IMR-90 (cell line): Measurements from ENCODE around the gene UBE2C.

Experiments used
- BHLHE40 ChIP-seq: fragments of 150-350 bp; IDR thresholded peaks from 2 replicates; pipeline ENCODE4 v1.6.1; 2016; ENCODE audit warnings: mild to moderate bottlenecking, low read depth, low read length
- CEBPB ChIP-seq: IDR thresholded peaks from 2 replicates; pipeline ENCODE4 v1.6.1; 2012; ENCODE audit warnings: low read depth, low read length, improper control_type of control experiment
- MAFK ChIP-seq: IDR thresholded peaks from 2 replicates; pipeline ENCODE4 v1.6.1; 2012; ENCODE audit warnings: low read depth, low read length, improper control_type of control experiment
- MXI1 ChIP-seq: IDR thresholded peaks from 2 replicates; pipeline ENCODE4 v1.6.1; 2012; ENCODE audit warnings: low read depth, mild to moderate bottlenecking, low read length, moderate library complexity, borderline replicate concordance
- NFE2L2 ChIP-seq: fragments of 150-350 bp; IDR thresholded peaks from 2 replicates; pipeline ENCODE4 v1.6.1; 2016; ENCODE audit warnings: low read depth, mild to moderate bottlenecking, low read length
- POLR2A ChIP-seq: IDR thresholded peaks from 2 replicates; pipeline ENCODE4 v1.6.1; 2012; ENCODE audit warnings: mild to moderate bottlenecking, low read depth, low read length
- RAD21 ChIP-seq: IDR thresholded peaks from 2 replicates; pipeline ENCODE4 v1.6.1; 2012; ENCODE audit warnings: low read length, improper control_type of control experiment
- RCOR1 ChIP-seq: IDR thresholded peaks from 2 replicates; pipeline ENCODE4 v1.6.1; 2012; ENCODE audit warnings: mild to moderate bottlenecking, low read length, improper control_type of control experiment; ENCODE audit not compliant: insufficient replicate concordance
- RFX5 ChIP-seq: IDR thresholded peaks from 2 replicates; pipeline ENCODE4 v1.8.0; 2012; ENCODE audit warnings: low read depth, mild to moderate bottlenecking, low read length, moderate library complexity
- SMC3 ChIP-seq: fragments of 150-350 bp; IDR thresholded peaks from 2 replicates; pipeline ENCODE4 v1.6.1; 2016; ENCODE audit warnings: low read depth, mild to moderate bottlenecking, antibody characterized with exemption, low read length, moderate library complexity
- TF ChIP-seq, protein P1 (sequence below): conservative IDR thresholded peaks from 2 replicates; pipeline ENCODE4 v1.5.1; 2012; ENCODE audit warnings: mild to moderate bottlenecking, low read depth, low read length, improper control_type of control experiment
- TF ChIP-seq, protein P2 (sequence below): fragments of 150-350 bp; IDR thresholded peaks from 2 replicates; pipeline ENCODE4 v1.6.1; 2017; ENCODE audit warnings: mild to moderate bottlenecking, antibody characterized with exemption, low read length, low read depth
- TF ChIP-seq, protein P3 (sequence below): fragments of 150-350 bp; IDR thresholded peaks from 2 replicates; pipeline ENCODE4 v1.6.1; 2016; ENCODE audit warnings: low read depth, mild to moderate bottlenecking, low read length, moderate library complexity, borderline replicate concordance

DNA sequence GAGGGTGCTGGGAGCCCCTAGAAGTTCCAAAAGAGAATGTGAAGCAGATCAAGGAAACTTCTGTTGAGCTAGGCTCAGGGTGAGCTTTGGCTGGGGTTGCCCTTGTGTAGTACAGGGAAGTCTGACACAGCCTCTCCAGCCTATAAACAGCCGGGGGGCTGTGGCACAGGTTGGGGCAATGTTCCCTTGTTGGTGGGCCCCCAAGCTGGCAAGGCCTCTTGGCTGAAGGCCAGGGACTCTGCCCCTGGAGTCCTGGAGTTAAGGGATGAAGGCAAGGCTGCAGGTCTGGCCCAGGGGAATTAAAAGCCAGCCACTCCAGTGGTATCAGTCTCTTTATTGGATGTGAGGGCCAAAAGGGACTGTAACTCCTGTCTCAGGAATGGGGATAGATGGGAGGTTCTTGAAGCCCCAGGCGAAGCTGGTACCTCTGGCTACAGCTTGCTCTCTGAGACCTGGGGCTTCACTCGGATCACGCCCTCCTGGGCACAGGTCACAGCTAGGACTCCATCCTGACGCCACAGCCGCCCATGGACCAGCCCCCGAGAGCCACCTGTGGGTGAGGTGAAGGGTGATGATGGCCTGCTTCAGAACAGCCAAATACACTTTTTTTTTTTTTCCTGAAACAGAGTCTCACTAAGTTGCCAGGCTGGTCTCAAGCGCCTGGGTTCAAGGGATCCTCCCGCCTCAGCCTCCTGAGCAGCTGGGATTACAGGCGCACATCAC lies 29.1 kb downstream of the UBE2C start:
- TF ChIP-seq, protein P1, sequence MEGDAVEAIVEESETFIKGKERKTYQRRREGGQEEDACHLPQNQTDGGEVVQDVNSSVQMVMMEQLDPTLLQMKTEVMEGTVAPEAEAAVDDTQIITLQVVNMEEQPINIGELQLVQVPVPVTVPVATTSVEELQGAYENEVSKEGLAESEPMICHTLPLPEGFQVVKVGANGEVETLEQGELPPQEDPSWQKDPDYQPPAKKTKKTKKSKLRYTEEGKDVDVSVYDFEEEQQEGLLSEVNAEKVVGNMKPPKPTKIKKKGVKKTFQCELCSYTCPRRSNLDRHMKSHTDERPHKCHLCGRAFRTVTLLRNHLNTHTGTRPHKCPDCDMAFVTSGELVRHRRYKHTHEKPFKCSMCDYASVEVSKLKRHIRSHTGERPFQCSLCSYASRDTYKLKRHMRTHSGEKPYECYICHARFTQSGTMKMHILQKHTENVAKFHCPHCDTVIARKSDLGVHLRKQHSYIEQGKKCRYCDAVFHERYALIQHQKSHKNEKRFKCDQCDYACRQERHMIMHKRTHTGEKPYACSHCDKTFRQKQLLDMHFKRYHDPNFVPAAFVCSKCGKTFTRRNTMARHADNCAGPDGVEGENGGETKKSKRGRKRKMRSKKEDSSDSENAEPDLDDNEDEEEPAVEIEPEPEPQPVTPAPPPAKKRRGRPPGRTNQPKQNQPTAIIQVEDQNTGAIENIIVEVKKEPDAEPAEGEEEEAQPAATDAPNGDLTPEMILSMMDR = no peak
- TF ChIP-seq, protein P2, sequence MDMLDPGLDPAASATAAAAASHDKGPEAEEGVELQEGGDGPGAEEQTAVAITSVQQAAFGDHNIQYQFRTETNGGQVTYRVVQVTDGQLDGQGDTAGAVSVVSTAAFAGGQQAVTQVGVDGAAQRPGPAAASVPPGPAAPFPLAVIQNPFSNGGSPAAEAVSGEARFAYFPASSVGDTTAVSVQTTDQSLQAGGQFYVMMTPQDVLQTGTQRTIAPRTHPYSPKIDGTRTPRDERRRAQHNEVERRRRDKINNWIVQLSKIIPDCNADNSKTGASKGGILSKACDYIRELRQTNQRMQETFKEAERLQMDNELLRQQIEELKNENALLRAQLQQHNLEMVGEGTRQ = no peak
- TF ChIP-seq POLR2A (no peak), MXI1 (no peak), CEBPB (no peak), MAFK (no peak), NFE2L2 (no peak), RCOR1 (no peak), BHLHE40 (no peak), RFX5 (no peak), RAD21 (no peak), SMC3 (no peak)
- TF ChIP-seq, protein P3, sequence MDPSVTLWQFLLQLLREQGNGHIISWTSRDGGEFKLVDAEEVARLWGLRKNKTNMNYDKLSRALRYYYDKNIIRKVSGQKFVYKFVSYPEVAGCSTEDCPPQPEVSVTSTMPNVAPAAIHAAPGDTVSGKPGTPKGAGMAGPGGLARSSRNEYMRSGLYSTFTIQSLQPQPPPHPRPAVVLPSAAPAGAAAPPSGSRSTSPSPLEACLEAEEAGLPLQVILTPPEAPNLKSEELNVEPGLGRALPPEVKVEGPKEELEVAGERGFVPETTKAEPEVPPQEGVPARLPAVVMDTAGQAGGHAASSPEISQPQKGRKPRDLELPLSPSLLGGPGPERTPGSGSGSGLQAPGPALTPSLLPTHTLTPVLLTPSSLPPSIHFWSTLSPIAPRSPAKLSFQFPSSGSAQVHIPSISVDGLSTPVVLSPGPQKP = no peak
